Hepatocyte (in vitro differentiated cells): ENCODE data around the gene TFAM. TPM values are rescaled to one million over a fixed set of nuclear protein-coding genes. Genes with fewer than 3 reads are reported as not detected.

Experiments used
- DNase-seq: peaks from one replicate; pipeline ENCODE4 v3.0.0-alpha.2; 2016; ENCODE audit warnings: low spot score
- H2AFZ ChIP-seq: fragments of 200-600 bp; sonication (generic); 2 replicates; pipeline ENCODE4 v1.6.0; 2016; ENCODE audit warnings: antibody characterized with exemption, mild to moderate bottlenecking
- H3K27ac ChIP-seq: fragments of 200-600 bp; sonication (generic); 2 replicates; pipeline ENCODE4 v1.5.1; 2016; ENCODE audit warnings: mild to moderate bottlenecking
- H3K27me3 ChIP-seq: fragments of 200-600 bp; sonication (generic); 2 replicates; pipeline ENCODE4 v1.6.1; 2016
- H3K36me3 ChIP-seq: fragments of 200-600 bp; sonication (generic); replicated peaks from 2 replicates; pipeline ENCODE4 v1.5.1; 2016; ENCODE audit warnings: low read depth; ENCODE audit not compliant: insufficient read depth
- H3K4me1 ChIP-seq: fragments of 200-600 bp; sonication (generic); 2 replicates; pipeline ENCODE4 v1.5.1; 2016; ENCODE audit warnings: mild to moderate bottlenecking, moderate library complexity; ENCODE audit not compliant: insufficient read depth
- H3K4me2 ChIP-seq: fragments of 200-600 bp; sonication (generic); 2 replicates; pipeline ENCODE4 v1.6.0; 2016
- H3K4me3 ChIP-seq: fragments of 200-600 bp; sonication (generic); 2 replicates; pipeline ENCODE4 v1.5.1; 2016; ENCODE audit warnings: mild to moderate bottlenecking
- H3K79me2 ChIP-seq: fragments of 200-600 bp; sonication (generic); 2 replicates; pipeline ENCODE4 v1.6.0; 2017; ENCODE audit warnings: mild to moderate bottlenecking
- H3K9me2 ChIP-seq: fragments of 200-600 bp; sonication (generic); replicated peaks from 2 replicates; pipeline ENCODE4 v1.6.0; 2017; ENCODE audit warnings: mild to moderate bottlenecking; ENCODE audit not compliant: insufficient read depth
- H3K9me3 ChIP-seq: fragments of 200-600 bp; sonication (generic); 2 replicates; pipeline ENCODE4 v1.5.1; 2016; ENCODE audit warnings: low read depth, mild to moderate bottlenecking
- H4K20me1 ChIP-seq: fragments of 200-600 bp; sonication (generic); 2 replicates; pipeline ENCODE4 v1.6.0; 2016; ENCODE audit warnings: mild to moderate bottlenecking; ENCODE audit not compliant: insufficient read depth, poor library complexity, severe bottlenecking
- CTCF ChIP-seq: fragments of 200-600 bp; sonication (generic); IDR thresholded peaks from 2 replicates; pipeline ENCODE4 v1.5.1; 2016; ENCODE audit warnings: antibody characterized with exemption, mild to moderate bottlenecking; ENCODE audit not compliant: poor library complexity
- EZH2 ChIP-seq: fragments of 200-600 bp; sonication (generic); IDR thresholded peaks from 2 replicates; pipeline ENCODE4 v1.6.1; 2016; ENCODE audit warnings: antibody characterized with exemption, mild to moderate bottlenecking, borderline replicate concordance
- EZH2phosphoT487 ChIP-seq: fragments of 200-600 bp; sonication (generic); IDR thresholded peaks from one replicate; pipeline ENCODE4 v1.6.1; 2018; ENCODE audit warnings: antibody characterized with exemption, mild to moderate bottlenecking, low read depth, moderate library complexity; ENCODE audit not compliant: unreplicated experiment, severe bottlenecking
- WGBS: methylation state at CpG from one replicate; pipeline ENCODE4 v1.1.6; 2016; ENCODE audit warnings: low lambda C conversion rate; ENCODE audit errors: missing lambda C conversion rate; 5-methylcytosine and 5-hydroxymethylcytosine counted together
- polyA plus RNA-seq: library from polyadenylated mRNA; unstranded; fragments of >200 nt; fragmentation: Nextera tagmentation; extraction: Ambion mirVana; gene quantifications from 2 replicates; pipeline ENCODE4 v1.2.1, GENCODE V29; 2016
- total RNA-seq: library from RNA; depleted of rRNA; stranded (reverse); fragments of >200 nt; gene quantifications from 2 replicates; pipeline ENCODE4 v1.2.3, GENCODE V29; 2014

Gene TFAM
- total and polyA plus RNA-seq, 2 experiments from 2014 or later, result 26.0 to 27.7 TPM

DNA sequence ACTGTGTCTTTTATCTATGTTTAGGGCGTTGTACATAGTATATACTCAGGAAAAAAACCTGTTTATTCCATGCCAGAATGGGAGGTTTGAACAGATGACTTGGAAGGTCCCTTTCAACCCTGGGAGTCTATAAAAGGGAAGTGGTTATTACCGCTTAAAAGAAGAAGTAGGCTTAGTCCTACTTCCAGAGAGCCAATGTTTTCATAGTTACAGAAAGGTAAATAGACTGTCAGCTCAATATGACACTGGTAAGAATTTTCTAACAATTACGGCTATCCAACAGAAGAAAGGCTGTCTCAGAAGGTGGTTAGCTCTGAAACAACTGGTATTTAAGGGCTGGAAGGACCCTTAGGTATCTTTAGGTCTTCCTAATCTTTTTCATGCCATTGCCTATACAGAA is 1.1 kb upstream of the TFAM start:
- Histone ChIP-seq H3K4me3 (peak overlapping the region; percentile 80), H3K9me3 (no peaks in the 10 kb centered on the region), H3K4me1 (peaks cover 10% of the 10 kb centered on the region), H3K36me3 (no peaks in the 10 kb centered on the region), H3K79me2 (peaks cover 32% of the 10 kb centered on the region), H4K20me1 (no peaks in the 10 kb centered on the region), H3K27me3 (no peaks in the 10 kb centered on the region), H2AFZ (peak overlapping the region; percentile 77), H3K27ac (peak overlapping the region; percentile 95), H3K9me2 (no peaks in the 10 kb centered on the region), H3K4me2 (peak overlapping the region; percentile 87)
- TF ChIP-seq CTCF, result no peak
- no peak for TF ChIP-seq EZH2
- no peak for TF ChIP-seq EZH2phosphoT487
- DNase-seq, result no peak
- 56% methylated on average over 3 of the region's 3 CpGs for WGBS

DNA sequence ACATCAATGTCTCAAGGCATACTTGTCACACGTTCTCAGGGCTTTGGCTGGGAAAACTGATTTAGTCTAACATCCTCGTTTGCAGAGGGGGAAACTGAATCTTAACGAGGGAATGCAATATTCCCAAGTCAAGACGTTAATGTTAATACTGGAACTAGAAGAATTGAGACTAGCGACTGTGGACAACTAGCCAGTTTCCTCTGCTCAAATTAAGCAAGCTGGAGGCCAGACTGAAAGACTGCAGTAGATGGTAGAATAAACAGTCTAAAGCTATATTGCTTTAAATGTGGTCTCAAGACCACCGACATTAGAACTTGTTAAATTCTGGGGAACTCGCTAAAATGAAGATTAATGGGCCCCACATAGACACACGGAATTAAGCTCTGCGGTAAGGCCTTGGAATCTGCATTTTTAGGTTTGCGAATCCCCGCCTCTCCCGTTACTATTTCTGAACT is 639 bp upstream of the TFAM start:
- no peaks in the 10 kb centered on the region for H3K9me2 ChIP-seq
- DNase-seq, result no peak
- WGBS, result 6% methylated on average over 12 of the region's 12 CpGs

DNA sequence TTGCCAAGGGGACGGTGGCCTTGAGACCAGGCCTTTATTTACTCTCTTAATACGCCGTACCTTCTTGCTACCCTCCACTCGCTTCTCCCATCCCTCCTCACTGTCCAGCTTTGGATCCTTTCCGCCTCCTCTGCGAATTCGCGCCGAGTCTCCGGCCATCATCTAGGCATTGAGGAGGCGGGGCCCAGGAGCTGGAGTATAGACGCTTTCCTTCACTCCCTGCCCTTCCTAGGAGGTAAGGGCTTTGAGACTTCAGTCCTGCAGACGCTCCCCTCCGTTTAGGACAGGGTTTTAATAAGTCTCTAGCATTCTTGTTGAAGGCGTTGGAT is 538 bp downstream of the TFAM start:
- peaks cover 10% of the 10 kb centered on the region for H3K4me1 ChIP-seq
- no peaks in the 10 kb centered on the region for H3K9me3 ChIP-seq
- no peaks in the 10 kb centered on the region for H4K20me1 ChIP-seq
- peak overlapping the region; percentile 87 for H3K4me2 ChIP-seq
- peak overlapping the region; percentile 90 for H2AFZ ChIP-seq
- WGBS, result 1% methylated on average over 15 of the region's 15 CpGs
- H3K36me3 ChIP-seq, result no peaks in the 10 kb centered on the region
- H3K9me2 ChIP-seq, result no peaks in the 10 kb centered on the region
- no peak for TF ChIP-seq EZH2
- no peak for TF ChIP-seq CTCF
- no peak for TF ChIP-seq EZH2phosphoT487
- H3K27ac ChIP-seq, result peak overlapping the region; percentile 95
- peak; percentile 65 for DNase-seq
- H3K27me3 ChIP-seq, result no peaks in the 10 kb centered on the region
- H3K4me3 ChIP-seq, result peak overlapping the region; percentile 80
- peaks cover 41% of the 10 kb centered on the region for H3K79me2 ChIP-seq

More for the DNA sequence above, 639 bp upstream of the TFAM start:
- Histone ChIP-seq H3K27ac (peak overlapping the region; percentile 95), H3K9me3 (no peaks in the 10 kb centered on the region), H3K4me3 (peak overlapping the region; percentile 80), H3K4me2 (peak overlapping the region; percentile 87), H3K4me1 (peaks cover 10% of the 10 kb centered on the region), H4K20me1 (no peaks in the 10 kb centered on the region), H3K27me3 (no peaks in the 10 kb centered on the region), H2AFZ (peak overlapping the region; percentile 77), H3K79me2 (peaks cover 37% of the 10 kb centered on the region), H3K36me3 (no peaks in the 10 kb centered on the region)
- TF ChIP-seq EZH2 (no peak), CTCF (no peak), EZH2phosphoT487 (no peak)

DNA sequence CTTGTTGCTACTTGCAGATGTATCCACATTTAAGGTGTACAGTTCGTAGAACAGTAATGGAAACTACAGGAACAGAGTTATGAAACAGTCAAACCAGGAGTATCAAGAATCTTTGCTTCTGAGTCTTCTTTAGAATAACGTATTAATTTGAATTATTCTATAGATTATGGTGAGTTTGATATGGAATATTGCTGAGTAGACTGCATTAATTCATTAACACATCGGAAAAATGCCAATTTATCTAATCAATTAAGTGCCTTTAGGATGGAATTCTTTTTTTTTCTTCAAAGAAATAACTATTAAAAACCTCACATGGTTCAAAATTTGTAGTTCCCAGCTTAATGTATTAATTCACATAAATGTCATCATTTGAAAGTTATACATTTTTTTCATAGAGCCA is 3.8 kb downstream of the TFAM start:
- Histone ChIP-seq H4K20me1 (peaks cover 3% of the 10 kb centered on the region), H2AFZ (no peak overlapping the region), H3K27ac (no peak overlapping the region), H3K4me1 (peaks cover 10% of the 10 kb centered on the region), H3K36me3 (no peaks in the 10 kb centered on the region), H3K9me3 (no peaks in the 10 kb centered on the region), H3K4me2 (no peak overlapping the region), H3K9me2 (no peaks in the 10 kb centered on the region), H3K4me3 (no peak overlapping the region), H3K79me2 (peaks cover 44% of the 10 kb centered on the region), H3K27me3 (no peaks in the 10 kb centered on the region)
- no peak for DNase-seq
- over 99% methylated on average over 3 of the region's 3 CpGs for WGBS
- TF ChIP-seq EZH2phosphoT487 (no peak), EZH2 (no peak), CTCF (no peak)
